SIG-M5 treated with dmso at 0.1 percent for 504 hours (cell line): ENCODE data around the gene WRNIP1.

Experiments used
- DNase-seq: peaks from one replicate; lab custom pipeline; 2025; ENCODE audit not compliant: unreplicated experiment; lab: John Stamatoyannopoulos, UW

Gene WRNIP1

DNA sequence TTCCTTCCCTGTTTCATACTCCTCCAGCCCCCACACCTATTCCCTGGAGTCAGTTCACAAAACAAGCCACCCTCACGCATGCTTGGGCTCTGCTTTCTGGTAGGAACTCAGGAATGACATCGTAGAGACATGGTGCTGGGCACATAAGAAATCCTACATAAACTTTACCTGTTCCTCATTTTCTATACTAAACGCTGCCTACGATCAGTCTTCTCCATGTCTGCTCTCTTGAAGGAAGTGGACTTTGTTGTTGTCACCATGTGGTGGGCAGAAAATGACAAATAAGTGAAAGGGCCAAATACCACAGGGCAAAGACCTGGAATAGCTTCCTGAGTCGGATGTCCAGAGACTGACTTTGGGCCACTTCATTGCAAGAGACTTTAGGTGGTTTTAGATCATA lies 24.6 kb upstream of the WRNIP1 start:
- DNase-seq: no peak

DNA sequence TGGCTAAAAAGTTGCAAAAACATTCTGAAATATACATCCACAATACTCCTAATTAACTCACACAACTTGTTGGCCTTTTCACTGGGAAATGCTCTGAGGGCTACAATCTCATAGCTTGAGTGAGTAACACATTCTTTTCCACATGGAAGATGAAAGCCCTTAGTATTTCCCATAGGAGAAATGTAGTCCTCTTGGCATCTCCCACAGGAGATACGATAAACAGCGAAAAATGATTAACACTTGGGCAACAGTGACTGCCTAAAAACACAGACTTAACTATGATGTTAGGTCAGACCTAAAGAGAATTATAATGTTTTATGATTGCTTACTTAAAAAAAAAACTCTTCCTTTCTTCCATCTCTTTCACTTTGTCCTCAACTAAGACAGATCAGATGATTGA lies 23.4 kb upstream of the WRNIP1 start:
- DNase-seq: no peak

DNA sequence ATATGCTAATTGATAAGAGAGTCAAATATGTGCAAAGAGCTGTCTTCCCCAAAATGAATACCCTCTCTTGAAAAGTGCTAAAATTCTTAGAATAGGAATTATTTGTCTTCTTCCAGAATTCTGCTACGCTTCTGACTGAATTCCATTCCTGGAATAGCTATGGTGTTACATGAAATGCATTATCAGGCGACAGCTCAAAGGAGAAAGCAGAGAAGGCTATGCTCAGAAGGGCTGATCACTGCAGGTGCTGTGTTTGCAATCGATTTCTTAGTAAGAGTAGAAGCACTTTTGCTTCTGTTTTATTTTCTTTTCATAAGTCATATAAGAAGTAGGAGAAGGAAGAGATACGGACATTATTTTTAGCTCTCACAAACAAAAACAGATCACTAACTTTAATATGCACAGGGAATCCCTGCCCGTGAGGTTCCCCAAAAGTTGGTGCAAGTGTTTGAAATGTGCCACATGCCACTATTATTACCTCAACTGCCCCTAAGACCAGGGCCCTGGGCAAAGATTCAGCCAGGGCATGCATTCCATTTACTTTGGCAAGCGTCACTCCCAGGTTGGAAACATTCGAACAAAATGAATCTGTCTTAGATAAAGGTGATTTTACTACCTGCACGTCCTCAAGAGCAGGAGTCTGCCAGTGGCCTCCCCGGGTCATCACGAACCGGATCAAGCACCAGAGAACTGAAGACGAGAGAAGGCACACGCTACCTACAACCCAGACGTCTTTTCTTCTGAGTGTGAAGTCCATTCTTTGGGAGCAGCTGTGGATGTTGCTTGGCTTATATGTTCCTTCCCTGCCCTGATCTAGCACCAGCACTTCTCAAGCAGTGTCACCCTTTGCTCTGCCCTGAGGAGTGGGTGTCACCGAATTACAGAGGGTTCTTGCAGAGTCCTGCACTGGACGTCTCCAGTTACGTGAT lies 21.6 kb upstream of the WRNIP1 start:
- no peak for DNase-seq

DNA sequence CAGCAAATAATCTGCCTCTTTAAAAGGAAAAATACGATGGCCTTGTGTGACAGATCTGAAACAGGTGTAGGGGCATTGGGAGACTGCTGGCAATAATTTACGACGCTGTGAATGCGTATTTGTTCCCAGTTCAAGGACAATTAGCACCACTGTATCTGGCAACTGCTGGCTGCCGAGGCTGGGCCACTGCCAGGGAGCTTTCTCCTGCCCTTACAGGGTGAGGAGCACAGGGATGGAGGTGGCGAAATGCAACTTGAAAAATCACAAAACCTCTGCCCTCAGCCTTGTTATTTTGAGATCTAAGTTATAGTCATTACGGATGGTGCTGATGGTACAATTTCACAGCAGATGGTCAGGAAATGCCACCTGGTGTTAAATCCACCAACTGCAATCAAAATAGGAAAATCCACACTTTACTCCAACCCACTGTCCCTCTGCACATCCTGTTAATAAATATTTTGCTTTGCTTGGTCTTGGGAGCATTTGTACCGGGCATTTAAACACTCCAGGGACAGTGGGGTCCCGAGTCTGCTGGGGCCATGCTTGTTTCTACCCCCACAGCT lies 20.9 kb upstream of the WRNIP1 start:
- DNase-seq: no peak

DNA sequence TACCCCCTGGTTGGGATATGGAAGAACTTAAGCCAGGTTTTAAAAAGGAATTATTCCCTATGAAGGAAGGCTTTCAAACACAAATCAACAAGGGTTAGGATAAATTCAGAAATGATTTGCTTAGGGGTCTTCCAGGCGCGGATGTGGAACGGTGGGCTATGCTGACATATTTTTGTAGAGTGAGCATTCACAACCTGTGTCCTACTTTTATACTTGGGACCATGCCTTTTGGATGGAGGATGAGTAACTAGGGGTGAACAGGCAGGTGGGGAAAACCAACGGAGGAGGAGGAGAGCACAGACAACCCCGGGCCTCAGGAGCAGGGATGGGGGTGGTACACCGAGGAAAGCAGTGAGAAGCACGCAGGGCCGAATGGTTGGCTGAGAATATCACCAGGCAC lies 20.4 kb upstream of the WRNIP1 start:
- no peak for DNase-seq

DNA sequence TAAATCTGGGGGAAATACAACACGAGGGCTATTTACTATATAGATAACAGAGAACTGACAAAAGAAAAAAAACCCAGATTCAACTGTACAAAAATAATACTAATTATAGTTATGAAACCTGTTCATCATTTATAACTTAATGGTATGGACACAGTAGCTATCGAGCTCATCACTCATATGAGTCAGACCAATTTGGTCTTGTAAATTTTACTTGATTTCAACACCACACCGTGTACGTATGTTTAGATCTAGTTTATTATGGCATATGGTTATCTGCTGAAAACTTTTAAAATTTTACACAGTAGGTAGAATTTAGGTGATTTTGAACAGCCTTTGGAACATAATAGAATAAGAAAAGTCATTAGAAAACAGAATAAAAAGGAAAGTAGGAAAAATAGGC lies 19.9 kb upstream of the WRNIP1 start:
- no peak for DNase-seq

DNA sequence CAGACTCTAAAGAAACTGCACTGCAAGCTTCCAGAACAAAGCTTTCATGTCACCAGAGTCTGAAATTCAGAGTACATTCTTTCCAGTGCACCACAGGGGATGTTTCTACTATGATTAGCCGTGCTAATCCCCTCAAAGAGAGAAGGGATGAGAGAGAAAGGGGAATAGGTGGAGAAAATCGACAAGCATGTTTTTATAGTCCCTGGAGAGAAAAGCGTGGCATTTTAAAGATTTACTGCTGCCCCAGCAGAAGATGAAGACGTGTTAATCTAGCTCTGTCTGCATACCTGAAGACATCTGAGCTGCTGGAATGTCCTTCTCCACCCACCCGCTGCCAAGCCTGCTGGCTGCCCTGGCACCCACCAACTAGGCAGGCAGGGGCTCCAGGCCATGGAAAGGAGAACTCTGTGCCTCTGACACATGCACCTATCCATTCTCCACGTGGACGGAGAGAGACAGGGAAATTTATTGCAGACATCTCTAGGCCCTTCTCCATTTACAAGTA lies 18.6 kb upstream of the WRNIP1 start:
- DNase-seq: no peak

DNA sequence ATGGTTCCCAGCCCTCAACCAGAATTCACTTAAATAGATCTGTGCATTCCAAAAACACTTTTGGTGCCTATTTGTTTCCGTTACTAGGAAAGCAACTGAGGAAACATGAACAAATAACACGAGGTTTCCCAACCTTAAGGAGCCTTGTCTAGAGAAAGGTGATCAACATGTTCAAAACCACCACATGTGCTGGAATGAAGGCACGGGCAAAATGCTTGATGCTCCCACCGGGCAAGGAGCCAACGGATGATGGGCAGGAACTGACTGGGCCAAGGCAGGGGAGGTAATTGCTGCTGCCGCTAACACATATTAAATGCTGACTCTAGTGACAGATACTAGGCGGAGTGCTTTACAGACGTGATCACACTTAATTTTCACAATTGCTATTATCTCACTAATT lies 17.0 kb upstream of the WRNIP1 start:
- no peak for DNase-seq

DNA sequence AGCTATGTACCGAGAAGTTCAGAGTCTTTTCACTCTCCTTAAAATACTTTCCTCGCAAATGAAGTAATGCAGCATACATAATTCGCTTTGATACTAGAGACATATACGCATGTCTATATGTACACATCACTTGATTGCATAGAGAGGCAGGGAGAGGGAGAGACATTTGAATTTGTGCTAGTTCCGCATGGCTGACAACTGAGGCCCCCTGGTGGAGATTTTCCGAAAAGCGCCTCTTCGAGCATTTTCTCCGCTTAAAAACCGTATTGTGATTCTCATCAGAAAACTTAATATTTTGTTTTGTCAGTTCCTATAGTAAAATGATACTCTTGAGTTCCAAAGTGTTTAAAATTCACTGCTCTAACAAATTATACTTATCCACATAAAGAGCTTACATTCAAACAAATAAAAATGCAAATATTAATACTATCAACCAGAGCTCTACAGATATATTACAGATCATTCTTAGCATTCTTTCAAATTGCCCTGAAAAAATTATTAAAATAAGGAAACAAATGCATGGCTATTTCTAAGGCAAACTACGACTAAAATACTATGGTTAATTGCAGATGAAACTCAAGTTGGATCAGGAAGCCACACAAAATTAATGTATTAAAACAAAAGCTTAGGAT lies 15.1 kb upstream of the WRNIP1 start:
- DNase-seq: peak; percentile 59

DNA sequence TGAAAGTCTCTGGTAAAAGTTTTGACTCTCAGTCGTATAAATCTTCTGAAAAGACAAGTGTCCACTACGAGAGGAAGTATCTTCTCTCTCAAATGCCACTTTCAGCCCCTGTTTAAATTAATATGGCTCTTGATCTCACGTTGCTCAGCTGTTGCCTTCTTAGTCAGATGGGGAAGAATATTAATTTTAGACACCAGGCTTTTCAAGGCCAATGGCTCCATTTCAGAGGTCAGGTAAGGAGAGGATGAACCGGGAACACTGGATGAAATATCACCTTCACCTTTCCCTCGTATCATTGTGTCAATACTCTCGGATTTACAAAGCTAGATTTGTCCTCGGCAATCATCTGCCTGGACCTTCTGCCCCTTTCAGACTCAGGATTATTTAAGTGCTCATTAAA lies 14.4 kb upstream of the WRNIP1 start, which contains the start of gene MYLK4:
TSS of gene MYLK4 (minus strand) at position 91 of the 400 bp plus-strand sequence. CDS start 1,628 bp downstream, outside the sequence.
- no peak for DNase-seq

DNA sequence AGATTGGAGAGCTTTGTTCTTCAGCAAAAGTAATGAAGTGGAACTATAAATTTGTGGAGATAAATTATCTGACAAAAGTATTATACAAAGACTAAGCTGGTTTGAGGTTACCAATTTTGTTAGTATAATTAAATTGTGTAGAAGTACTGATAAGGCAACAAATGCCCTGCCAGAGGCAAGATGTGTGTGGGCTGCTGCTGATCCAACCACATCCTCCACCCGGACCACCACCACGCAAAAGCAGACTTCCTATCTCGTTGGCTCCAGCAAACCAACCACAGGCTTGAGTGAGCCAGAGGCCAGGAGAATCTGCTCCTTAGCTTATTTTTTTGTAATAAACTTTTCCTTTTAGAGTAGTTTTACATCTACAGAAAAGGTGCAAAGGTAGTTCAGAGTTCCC lies 13.3 kb upstream of the WRNIP1 start:
- DNase-seq: no peak

DNA sequence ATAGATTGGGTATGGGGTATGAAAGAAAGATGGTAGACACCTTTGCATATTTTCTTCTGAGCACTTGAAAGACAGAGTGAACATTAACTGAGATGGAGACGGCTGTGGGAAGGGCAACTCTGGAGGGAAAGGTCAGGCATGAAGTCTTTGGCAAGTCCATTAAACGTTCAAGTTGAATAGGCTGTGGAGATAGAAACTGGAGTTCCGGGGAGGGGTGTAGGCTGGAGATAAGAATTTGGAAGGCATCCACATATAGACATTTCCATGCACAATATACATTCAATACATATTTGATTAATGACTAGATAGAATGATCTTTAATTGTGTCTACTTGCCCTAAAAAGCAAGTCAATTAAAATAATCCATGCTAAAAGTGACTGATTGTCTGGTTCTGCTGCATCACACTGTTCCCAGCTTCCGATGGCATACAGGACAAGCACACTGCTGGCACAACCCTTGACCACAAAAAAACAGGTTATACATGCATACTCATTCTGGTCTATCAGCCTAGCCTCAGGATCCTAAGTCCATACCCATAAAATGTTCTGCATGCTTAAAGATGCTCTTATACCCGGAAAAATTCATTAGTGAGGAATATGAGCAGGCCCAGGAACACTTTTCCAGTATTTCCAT lies 12.6 kb upstream of the WRNIP1 start:
- DNase-seq: no peak

DNA sequence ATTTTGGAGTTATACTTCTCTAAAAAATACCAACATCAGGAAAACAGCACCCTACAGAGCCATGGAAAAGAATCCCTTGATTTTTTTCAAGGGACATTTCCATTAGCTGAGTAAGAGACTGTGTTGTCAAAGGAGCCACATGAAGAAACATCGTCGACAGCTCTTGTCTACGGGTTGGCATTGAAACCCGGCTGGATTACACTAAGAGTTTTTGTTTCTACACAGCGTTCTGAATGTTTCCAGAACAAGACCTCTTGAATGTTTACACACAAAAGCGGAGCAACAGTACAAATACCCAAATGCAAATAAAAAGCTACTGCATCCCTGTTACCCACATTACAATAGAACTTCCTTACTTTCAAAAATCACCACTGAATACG lies 12.1 kb upstream of the WRNIP1 start:
- DNase-seq: no peak

DNA sequence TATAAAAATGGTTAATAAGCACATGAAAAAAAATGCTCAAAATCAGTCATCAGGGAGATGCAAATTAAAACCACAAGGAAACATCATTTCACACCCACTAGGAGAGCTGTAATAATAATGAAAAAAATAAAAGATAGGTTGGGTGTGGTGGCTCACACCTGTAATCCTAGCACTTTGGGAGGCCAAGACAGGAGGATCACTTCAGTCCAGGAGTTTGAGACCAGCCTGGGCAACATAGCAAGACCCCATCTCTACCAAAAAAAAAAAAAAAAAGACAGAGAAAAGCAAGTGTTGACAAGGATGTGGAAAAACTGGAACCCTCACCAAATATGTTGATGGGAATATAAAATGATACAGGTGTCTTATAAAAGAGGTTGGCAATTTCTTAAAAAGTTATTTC lies 11.4 kb upstream of the WRNIP1 start:
- DNase-seq: no peak

DNA sequence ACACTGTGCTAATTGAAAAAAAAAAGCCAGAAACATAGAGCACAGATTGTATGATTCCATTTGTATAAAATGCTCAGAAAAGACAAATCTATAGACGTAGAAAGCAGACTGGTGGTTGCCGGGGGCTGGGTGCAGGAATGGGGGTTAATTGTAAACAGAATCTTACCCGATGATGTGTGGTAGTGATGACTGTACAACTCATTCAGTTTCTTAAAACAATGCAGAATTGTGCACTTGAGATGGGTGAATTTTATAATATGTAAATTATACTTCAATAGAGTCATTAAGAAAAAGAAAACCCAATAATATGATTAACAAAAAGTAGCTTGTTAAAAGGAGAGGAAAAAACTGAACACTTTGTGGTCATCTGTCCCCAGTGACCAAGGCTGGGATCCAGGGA lies 10.8 kb upstream of the WRNIP1 start:
- DNase-seq: no peak

DNA sequence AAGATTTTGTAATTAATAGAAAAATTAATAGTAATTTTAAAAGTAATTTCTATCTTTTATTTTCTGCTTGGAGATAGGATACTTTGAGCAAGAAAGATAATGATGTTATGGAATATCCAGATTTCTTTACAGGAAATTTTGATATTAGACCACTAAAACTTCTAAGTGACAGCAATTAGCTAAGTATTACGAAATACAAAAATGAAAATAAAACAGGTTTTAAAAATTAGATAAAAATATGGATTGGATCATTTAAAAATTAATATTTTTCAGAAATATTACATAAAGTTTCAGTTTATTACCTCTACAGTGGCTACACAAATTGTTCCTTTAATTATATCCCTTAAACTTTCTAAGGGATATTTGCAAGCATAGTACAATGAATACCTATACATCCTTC lies 10.3 kb upstream of the WRNIP1 start:
- no peak for DNase-seq

DNA sequence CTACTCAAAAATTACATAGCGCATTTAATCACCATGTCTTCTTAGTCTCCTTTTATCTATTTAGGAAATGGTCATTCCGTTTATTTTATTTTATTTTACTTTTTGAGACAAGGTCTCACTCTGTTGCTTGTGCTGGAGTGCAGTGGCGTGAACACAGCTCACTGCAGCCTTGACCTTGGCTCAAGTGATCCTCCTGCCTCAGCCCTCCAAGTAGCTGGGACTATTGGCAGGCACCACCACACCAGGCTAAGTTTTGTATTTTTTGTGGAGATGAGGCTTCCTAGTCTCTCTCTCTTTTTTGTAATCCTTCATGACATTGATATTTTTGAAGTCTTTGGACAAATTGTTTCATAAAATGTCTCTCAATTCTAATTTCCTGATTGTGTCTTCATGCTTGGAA lies 9.7 kb upstream of the WRNIP1 start:
- no peak for DNase-seq

DNA sequence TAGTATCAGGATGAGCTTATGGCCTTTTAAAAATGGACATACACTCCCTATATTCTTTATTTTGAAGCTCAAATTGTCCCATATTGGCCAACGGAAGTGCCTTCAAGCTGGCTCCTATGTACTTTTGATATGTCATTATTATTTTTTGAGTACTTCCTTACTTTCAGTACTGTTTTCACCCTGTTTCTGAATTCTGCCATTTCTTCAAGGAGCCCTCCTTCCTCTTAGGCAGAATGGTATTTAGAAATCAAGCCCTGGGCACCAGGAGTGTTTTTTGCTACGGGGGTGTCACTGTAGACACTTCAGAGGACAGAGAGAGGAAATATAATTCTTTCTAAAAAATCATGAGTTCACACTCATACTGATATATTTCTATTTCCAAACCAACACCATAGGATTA lies 9.0 kb upstream of the WRNIP1 start:
- DNase-seq: no peak

DNA sequence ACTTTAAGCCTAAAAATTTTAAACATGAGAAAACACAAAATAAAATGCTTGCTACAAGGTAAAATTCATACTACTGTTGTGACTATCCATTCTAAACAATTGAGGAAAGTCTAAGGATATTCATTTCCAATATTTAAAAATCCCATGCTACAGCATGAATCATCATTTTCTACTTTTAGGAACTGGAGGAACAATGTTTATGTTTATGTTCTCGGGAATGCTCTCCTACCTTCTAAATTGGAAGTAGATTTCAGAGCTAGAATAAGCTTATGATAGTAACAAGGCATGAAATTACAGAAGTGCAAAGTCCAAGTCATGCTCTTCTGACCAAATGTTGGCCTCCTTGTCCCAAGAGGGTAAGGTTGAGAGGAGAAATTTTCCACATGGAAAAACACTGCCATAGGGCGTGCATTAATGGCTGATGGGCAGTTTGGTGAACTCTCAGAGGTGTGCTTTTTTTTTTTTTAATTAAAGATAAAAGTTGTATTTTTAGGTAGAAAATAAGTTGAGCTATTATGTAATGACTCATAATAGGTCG lies 8.4 kb upstream of the WRNIP1 start:
- DNase-seq: no peak

DNA sequence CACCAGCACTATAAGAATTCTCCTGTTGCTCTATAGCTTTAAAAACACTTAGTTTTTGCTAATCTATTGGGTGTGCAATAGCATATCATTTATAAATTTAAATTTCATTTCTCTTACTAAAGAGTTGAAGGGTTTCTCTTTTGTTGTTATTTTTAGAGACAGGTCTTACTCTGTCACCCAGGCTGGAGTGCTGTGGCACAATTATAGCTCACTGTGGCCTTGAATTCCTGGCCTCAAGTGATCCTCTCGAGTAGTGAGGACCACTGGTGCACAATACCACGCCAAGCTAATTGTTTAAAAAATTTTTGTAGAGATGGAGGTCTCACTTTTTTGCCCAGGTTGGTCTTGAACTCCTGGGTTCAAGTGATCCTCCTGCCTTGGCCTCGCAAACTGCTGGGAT lies 6.2 kb upstream of the WRNIP1 start:
- no peak for DNase-seq
